ENCODE data around the gene SH3D19.

Gene SH3D19

GRCh38 chr4:151292038-151292437 lies 33.4 kb downstream of the SH3D19 start:
- no peaks in the 10 kb centered on the region for H3F3A ChIP-seq (ENCODE audit: insufficient read depth)
- H3K9me3 ChIP-seq (ENCODE audit: insufficient read depth, low read length) = no peaks in the 10 kb centered on the region
- H3K27ac ChIP-seq (ENCODE audit: low read depth, low read length) = no peak overlapping the region
- H3K36me3 ChIP-seq (ENCODE audit: low read length) = no peaks in the 10 kb centered on the region
- H3K9me2 ChIP-seq (replicated peaks; ENCODE audit: insufficient read depth, low read length) = no peaks in the 10 kb centered on the region
- H2AFZ ChIP-seq (ENCODE audit: low read depth, low read length, severe bottlenecking) = no peak overlapping the region
- H3K4me2 ChIP-seq (ENCODE audit: low read depth, low read length, poor library complexity, severe bottlenecking) = no peak overlapping the region
- TF ChIP-seq EZH2phosphoT487 (conservative IDR thresholded peaks at IDR 0.05; ENCODE audit: low read length) = no peak
- no peaks in the 10 kb centered on the region for H3K27me3 ChIP-seq (ENCODE audit: low read length)
- no peak overlapping the region for H3K9ac ChIP-seq (ENCODE audit: low read length)
- no peaks in the 10 kb centered on the region for H3K79me2 ChIP-seq (ENCODE audit: insufficient read depth, low read length)
- H4K20me1 ChIP-seq (ENCODE audit: low read depth, low read length) = no peaks in the 10 kb centered on the region
- H3K4me3 ChIP-seq (ENCODE audit: insufficient read depth, low read length, poor library complexity, severe bottlenecking) = no peak overlapping the region

DNA sequence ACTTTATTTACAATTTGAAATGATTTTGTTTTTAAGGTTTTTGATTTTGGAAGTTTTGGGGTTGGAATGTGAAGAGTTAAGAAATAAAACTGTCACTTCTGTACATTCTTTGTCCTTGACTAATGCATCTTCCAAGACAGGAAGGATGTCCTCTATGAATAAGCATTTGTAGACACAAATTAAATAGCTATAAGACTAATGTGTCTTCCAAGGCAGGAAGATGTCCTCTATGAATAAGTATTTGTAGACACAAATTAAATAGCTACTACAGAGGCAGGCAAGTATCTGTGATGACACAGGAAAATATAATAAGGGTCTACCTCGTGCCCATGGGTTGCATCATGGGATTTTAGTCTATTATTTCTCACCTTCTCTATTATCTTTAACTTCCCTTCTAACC lies 33.9 kb downstream of the SH3D19 start:
- no peak overlapping the region for H3K4me2 ChIP-seq (ENCODE audit: low read depth, low read length, poor library complexity, severe bottlenecking)
- H3K27me3 ChIP-seq (ENCODE audit: low read length) = no peaks in the 10 kb centered on the region
- no peaks in the 10 kb centered on the region for H4K20me1 ChIP-seq (ENCODE audit: low read depth, low read length)

GRCh38 chr4:151287409-151287808 lies 38.0 kb downstream of the SH3D19 start:
- Histone ChIP-seq H3K9me3 (ENCODE audit: insufficient read depth, low read length) (no peaks in the 10 kb centered on the region), H2AFZ (ENCODE audit: low read depth, low read length, severe bottlenecking) (no peak overlapping the region), H3K27ac (ENCODE audit: low read depth, low read length) (no peak overlapping the region), H3K79me2 (ENCODE audit: insufficient read depth, low read length) (no peaks in the 10 kb centered on the region), H3K36me3 (ENCODE audit: low read length) (no peaks in the 10 kb centered on the region), H3K4me3 (ENCODE audit: insufficient read depth, low read length, poor library complexity, severe bottlenecking) (no peak overlapping the region), H3F3A (ENCODE audit: insufficient read depth) (no peaks in the 10 kb centered on the region), H3K4me2 (ENCODE audit: low read depth, low read length, poor library complexity, severe bottlenecking) (no peak overlapping the region), H3K9ac (ENCODE audit: low read length) (no peak overlapping the region), H4K20me1 (ENCODE audit: low read depth, low read length) (no peaks in the 10 kb centered on the region), H3K27me3 (ENCODE audit: low read length) (no peaks in the 10 kb centered on the region), H3K9me2 (replicated peaks; ENCODE audit: insufficient read depth, low read length) (no peaks in the 10 kb centered on the region)
- no peak for TF ChIP-seq CTCF (IDR thresholded peaks at IDR 0.05; ENCODE audit: insufficient read depth, low read length, poor library complexity, severe bottlenecking)
- TF ChIP-seq EZH2phosphoT487 (conservative IDR thresholded peaks at IDR 0.05; ENCODE audit: low read length) = no peak

More for the DNA sequence above, 33.9 kb downstream of the SH3D19 start:
- no peak overlapping the region for H2AFZ ChIP-seq (ENCODE audit: low read depth, low read length, severe bottlenecking)
- no peak overlapping the region for H3K27ac ChIP-seq (ENCODE audit: low read depth, low read length)
- no peak for TF ChIP-seq EZH2phosphoT487 (conservative IDR thresholded peaks at IDR 0.05; ENCODE audit: low read length)
- TF ChIP-seq CTCF (IDR thresholded peaks at IDR 0.05; ENCODE audit: insufficient read depth, low read length, poor library complexity, severe bottlenecking) = no peak
- H3K79me2 ChIP-seq (ENCODE audit: insufficient read depth, low read length) = no peaks in the 10 kb centered on the region
- no peaks in the 10 kb centered on the region for H3F3A ChIP-seq (ENCODE audit: insufficient read depth)
- H3K9me3 ChIP-seq (ENCODE audit: insufficient read depth, low read length) = no peaks in the 10 kb centered on the region
- no peaks in the 10 kb centered on the region for H3K9me2 ChIP-seq (replicated peaks; ENCODE audit: insufficient read depth, low read length)
- H3K4me3 ChIP-seq (ENCODE audit: insufficient read depth, low read length, poor library complexity, severe bottlenecking) = no peak overlapping the region
- no peaks in the 10 kb centered on the region for H3K36me3 ChIP-seq (ENCODE audit: low read length)
- H3K9ac ChIP-seq (ENCODE audit: low read length) = no peak overlapping the region

DNA sequence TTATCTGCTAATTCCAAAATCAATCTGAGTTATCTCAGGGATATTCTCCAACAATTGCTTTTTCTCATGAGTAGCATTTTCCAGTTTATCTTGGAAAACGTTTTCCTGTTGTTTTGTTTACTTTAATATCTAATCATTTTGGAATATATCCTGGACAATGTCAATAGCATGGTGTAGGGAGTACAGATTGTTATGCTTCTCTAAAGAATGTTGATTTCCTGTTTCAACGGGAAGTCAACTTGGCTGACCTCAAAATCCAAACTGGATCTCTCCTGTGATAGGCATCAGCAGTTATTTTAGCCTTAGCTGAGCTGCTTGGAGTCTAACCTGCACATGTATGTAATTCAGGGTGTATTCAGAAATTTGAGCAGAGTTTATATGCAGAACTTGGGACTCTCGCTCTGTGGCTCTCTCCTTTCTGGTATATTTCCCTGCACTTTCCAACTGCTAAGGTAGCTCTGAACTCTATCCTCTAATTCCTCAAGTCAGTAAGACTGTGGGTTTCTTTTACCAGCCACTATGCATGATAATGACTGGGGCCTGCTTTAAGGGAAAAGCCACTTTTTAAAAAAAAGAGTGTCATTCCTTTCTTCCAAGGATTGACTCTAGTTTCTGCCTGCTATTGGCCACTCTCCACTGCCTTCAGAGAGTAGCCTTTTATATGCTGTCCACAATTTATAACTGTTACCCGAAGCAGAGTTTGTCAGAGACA lies 40.7 kb downstream of the SH3D19 start:
- no peaks in the 10 kb centered on the region for H4K20me1 ChIP-seq (ENCODE audit: low read depth, low read length)
- H3F3A ChIP-seq (ENCODE audit: insufficient read depth) = no peaks in the 10 kb centered on the region
- no peak overlapping the region for H2AFZ ChIP-seq (ENCODE audit: low read depth, low read length, severe bottlenecking)
- H3K9ac ChIP-seq (ENCODE audit: low read length) = no peak overlapping the region
- no peaks in the 10 kb centered on the region for H3K79me2 ChIP-seq (ENCODE audit: insufficient read depth, low read length)
- H3K4me2 ChIP-seq (ENCODE audit: low read depth, low read length, poor library complexity, severe bottlenecking) = no peak overlapping the region
- H3K27me3 ChIP-seq (ENCODE audit: low read length) = no peaks in the 10 kb centered on the region
- H3K36me3 ChIP-seq (ENCODE audit: low read length) = no peaks in the 10 kb centered on the region
- no peak overlapping the region for H3K4me3 ChIP-seq (ENCODE audit: insufficient read depth, low read length, poor library complexity, severe bottlenecking)
- no peak overlapping the region for H3K27ac ChIP-seq (ENCODE audit: low read depth, low read length)
- H3K9me3 ChIP-seq (ENCODE audit: insufficient read depth, low read length) = no peaks in the 10 kb centered on the region
- TF ChIP-seq EZH2phosphoT487 (conservative IDR thresholded peaks at IDR 0.05; ENCODE audit: low read length) (no peak), CTCF (IDR thresholded peaks at IDR 0.05; ENCODE audit: insufficient read depth, low read length, poor library complexity, severe bottlenecking) (no peak)
- H3K9me2 ChIP-seq (replicated peaks; ENCODE audit: insufficient read depth, low read length) = no peaks in the 10 kb centered on the region
